Activated T-cell treated with anti-CD3 and anti-CD28 coated beads for 24 hours (primary cell): ENCODE data around the gene SHD.

Source experiments
- DNase-seq: peaks from one replicate; pipeline ENCODE4 v3.0.0-alpha.2; 2020; ENCODE audit warnings: low read depth

The SHD gene

GRCh38 chr19:4327252-4327876 lies 48.3 kb downstream of the SHD start:
- peak; percentile 72 for DNase-seq

GRCh38 chr19:4327877-4328242 lies 48.8 kb downstream of the SHD start:
- DNase-seq: no peak

GRCh38 chr19:4328243-4328990 lies 49.4 kb downstream of the SHD start:
- DNase-seq: peak; percentile 98

- peak; percentile 37 for DNase-seq
Observed at GRCh38 chr19:4328991-4329681, 50.1 kb downstream of the SHD start.

- no peak for DNase-seq
Observed at GRCh38 chr19:4329858-4330257, 50.8 kb downstream of the SHD start.

- DNase-seq: no peak
Observed at GRCh38 chr19:4334929-4335570, 56.0 kb downstream of the SHD start.

GRCh38 chr19:4337906-4338440 lies 58.9 kb downstream of the SHD start:
- no peak for DNase-seq

GRCh38 chr19:4338441-4339355 lies 59.6 kb downstream of the SHD start, which contains the start of gene STAP2:
TSS of gene STAP2 (minus strand) at chr19:4338827. CDS start at chr19:4338753, 74 bp downstream.
- no peak for DNase-seq
